KOPT-K1 (cell line): ENCODE results near the gene HTR7.

ENCODE experiments used
- H3K27ac ChIP-seq: fragments of 200-600 bp; sonication (generic); 2 replicates; pipeline ENCODE4 v1.5.1; 2016; ENCODE audit warnings: antibody characterized with exemption, mild to moderate bottlenecking, low read depth, low read length; ENCODE audit not compliant: poor library complexity, severe bottlenecking
- H3K36me3 ChIP-seq: fragments of 200-600 bp; sonication (generic); 2 replicates; pipeline ENCODE4 v1.5.1; 2017; ENCODE audit warnings: antibody characterized with exemption, mild to moderate bottlenecking, low read length, moderate library complexity; ENCODE audit not compliant: insufficient read depth
- H3K9me3 ChIP-seq: fragments of 200-600 bp; sonication (generic); 2 replicates; pipeline ENCODE4 v1.5.1; 2017; ENCODE audit warnings: antibody characterized with exemption, low read length, mild to moderate bottlenecking; ENCODE audit not compliant: insufficient read depth, poor library complexity, severe bottlenecking

The HTR7 gene

DNA sequence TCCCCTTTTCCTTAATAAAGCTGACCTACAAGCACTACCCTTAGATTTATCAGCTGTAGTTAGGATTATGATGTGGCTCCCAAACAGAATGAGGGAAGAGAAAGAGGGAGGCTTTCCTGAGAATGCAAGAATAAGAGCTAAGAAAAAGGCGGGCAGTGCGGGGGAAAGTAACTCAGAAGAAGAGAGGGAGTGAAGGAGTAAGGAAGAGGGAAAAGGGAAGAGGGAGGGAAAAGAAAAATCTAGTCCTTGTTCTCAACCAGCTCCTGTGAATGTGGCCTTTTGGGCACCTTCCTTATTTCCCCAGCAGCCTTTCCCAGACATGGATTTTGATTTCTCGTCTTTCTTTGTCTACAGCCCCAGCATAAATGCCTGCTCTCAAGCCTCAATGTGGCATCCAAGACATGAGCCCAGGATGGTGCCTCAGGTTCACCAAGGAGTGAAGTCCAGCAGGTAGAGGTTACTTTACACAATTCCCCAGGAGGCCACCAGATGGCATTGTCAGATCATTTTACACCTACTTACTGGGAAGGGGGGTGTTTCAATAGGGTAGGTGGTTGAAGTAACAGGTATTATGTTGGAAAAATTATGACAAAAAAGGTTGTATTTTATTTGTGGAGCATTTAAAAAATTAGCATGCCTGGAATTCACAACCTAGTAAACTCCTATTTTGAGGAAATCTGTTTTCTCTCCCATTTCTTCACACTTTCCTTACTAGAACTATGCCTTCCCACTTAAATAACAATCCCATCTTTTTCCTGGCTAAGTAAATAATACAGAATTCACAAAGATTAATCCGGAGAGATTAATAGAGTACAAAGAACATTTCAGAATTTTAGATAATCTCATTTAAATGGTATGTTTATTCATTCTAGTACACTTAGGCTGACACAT is 106.5 kb downstream of the HTR7 start:
- Histone ChIP-seq H3K27ac (no peak overlapping the region), H3K9me3 (no peaks in the 10 kb centered on the region), H3K36me3 (no peaks in the 10 kb centered on the region)

- H3K9me3 ChIP-seq, result no peaks in the 10 kb centered on the region
- no peaks in the 10 kb centered on the region for H3K36me3 ChIP-seq
- H3K27ac ChIP-seq, result no peak overlapping the region
Observed at GRCh38 chr10:90746829-90747228, 111.0 kb downstream of the HTR7 start.

GRCh38 chr10:90745565-90745964 is 112.3 kb downstream of the HTR7 start:
- Histone ChIP-seq H3K36me3 (no peaks in the 10 kb centered on the region), H3K9me3 (no peaks in the 10 kb centered on the region)

GRCh38 chr10:90743291-90743690 is 114.5 kb downstream of the HTR7 start:
- Histone ChIP-seq H3K27ac (no peak overlapping the region), H3K9me3 (no peaks in the 10 kb centered on the region), H3K36me3 (no peaks in the 10 kb centered on the region)

More at GRCh38 chr10:90745565-90745964, 112.3 kb downstream of the HTR7 start:
- H3K27ac ChIP-seq, result no peak overlapping the region

GRCh38 chr10:90741926-90742565 is 115.8 kb downstream of the HTR7 start:
- H3K36me3 ChIP-seq, result no peaks in the 10 kb centered on the region
- H3K9me3 ChIP-seq, result no peaks in the 10 kb centered on the region
- no peak overlapping the region for H3K27ac ChIP-seq

DNA sequence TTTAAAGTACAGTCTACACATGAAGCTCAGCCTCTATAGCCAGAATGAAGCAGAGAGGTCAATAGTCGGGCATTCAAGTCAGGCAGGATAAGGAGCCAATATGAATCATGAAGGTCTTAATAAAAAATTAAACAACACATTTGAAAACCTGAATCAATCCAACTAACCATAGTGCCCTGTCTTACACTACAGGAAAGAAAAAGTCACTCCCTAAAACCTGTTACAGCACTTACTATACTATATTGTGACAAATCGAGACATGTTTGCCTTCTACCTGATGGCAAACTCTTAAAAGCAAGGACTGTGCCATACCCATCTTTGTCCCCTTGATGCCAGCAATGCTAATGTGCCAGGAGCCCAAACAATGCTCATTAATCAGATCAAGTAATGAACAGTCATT is 117.6 kb downstream of the HTR7 start:
- H3K36me3 ChIP-seq, result no peaks in the 10 kb centered on the region
- no peaks in the 10 kb centered on the region for H3K9me3 ChIP-seq
- H3K27ac ChIP-seq, result no peak overlapping the region

GRCh38 chr10:90738885-90739284 is 119.0 kb downstream of the HTR7 start:
- no peak overlapping the region for H3K27ac ChIP-seq
- no peaks in the 10 kb centered on the region for H3K36me3 ChIP-seq
- H3K9me3 ChIP-seq, result no peaks in the 10 kb centered on the region

- Histone ChIP-seq H3K9me3 (no peaks in the 10 kb centered on the region), H3K36me3 (no peaks in the 10 kb centered on the region), H3K27ac (no peak overlapping the region)
Observed at GRCh38 chr10:90734415-90734814, 123.4 kb downstream of the HTR7 start.

DNA sequence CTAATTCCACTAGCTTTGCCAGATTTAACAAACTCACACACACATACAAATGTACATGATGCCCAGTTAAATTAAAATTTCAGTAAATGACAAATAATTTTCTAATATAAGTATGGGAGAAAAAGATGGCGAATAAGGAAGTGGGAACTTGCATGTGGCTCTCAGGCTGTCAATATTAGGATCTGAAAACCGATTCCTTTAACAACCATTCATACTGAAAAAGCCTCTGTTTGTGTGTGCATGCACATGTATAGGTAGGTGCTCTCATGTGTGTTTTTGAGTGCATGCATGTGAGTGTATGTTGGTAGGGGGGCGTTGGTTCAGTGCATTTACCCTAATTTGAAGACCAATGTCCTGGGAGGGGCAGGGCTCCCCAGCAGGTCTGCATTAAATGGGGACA is 125.3 kb downstream of the HTR7 start:
- no peaks in the 10 kb centered on the region for H3K36me3 ChIP-seq
- no peak overlapping the region for H3K27ac ChIP-seq
- no peaks in the 10 kb centered on the region for H3K9me3 ChIP-seq

- Histone ChIP-seq H3K36me3 (no peaks in the 10 kb centered on the region), H3K9me3 (no peaks in the 10 kb centered on the region), H3K27ac (no peak overlapping the region)
Observed at GRCh38 chr10:90723416-90724068, 134.3 kb downstream of the HTR7 start.

DNA sequence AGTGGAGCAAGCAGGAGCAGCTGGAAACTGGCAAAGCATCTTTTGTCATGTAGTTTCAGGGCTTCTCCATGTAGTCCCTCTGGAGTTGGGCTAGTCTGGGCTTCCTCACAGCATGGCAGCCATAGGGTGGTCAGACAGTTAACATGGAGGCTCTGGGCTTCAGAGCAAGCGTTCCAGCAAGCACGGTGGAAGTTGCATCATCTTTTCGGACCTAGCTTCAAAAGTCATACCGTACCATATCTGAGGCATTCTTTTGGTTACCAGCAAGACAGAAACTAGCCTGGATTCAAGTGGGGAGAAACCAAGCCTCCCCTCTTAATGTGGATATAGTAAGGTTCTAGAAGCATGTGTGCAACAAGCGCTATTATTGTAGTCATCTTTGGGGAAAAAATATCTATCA is 135.0 kb downstream of the HTR7 start:
- no peaks in the 10 kb centered on the region for H3K36me3 ChIP-seq
- no peak overlapping the region for H3K27ac ChIP-seq
- no peaks in the 10 kb centered on the region for H3K9me3 ChIP-seq

DNA sequence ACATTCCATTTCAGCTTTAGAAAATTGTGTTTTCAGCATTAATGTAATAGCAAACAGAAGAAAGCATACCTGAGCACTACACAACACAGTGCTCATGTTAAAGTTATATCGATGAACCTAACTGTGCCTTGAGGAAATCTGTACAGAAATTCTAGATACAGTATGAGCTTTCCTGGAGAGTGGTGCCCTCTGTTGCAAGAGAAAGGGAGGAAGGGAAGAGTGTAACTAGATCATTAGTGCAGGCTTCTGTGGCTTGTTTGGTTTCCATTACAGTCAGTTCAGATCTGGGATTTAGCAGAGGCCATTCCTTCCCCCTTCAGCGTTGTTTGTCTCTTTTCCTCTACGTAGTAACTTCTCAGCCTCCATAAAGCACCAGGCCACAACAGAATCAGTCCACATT is 139.7 kb downstream of the HTR7 start:
- no peaks in the 10 kb centered on the region for H3K36me3 ChIP-seq
- H3K9me3 ChIP-seq, result no peaks in the 10 kb centered on the region
- no peak overlapping the region for H3K27ac ChIP-seq

- Histone ChIP-seq H3K36me3 (no peaks in the 10 kb centered on the region), H3K9me3 (no peaks in the 10 kb centered on the region), H3K27ac (no peak overlapping the region)
Observed at GRCh38 chr10:90712529-90712928, 145.3 kb downstream of the HTR7 start.

DNA sequence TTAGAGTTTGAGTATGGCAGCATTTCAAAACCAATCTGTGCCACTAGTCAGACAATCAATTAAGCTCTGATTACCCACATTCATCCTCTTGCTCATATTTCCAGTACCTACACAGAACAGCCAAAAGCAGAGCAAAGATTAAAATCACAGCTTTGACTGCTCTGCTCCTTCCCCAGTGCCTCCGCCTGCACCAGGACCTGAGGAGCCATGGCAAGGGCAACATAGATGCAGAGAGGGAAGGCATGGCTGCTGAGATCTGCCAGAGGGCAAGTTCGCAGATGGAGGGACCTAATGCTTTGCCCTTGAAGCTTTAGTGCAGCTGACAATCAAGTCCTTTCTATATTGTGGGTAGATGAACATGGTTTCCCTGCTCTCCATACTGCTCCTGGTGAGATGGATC is 148.1 kb downstream of the HTR7 start:
- Histone ChIP-seq H3K9me3 (no peaks in the 10 kb centered on the region), H3K27ac (no peak overlapping the region)

DNA sequence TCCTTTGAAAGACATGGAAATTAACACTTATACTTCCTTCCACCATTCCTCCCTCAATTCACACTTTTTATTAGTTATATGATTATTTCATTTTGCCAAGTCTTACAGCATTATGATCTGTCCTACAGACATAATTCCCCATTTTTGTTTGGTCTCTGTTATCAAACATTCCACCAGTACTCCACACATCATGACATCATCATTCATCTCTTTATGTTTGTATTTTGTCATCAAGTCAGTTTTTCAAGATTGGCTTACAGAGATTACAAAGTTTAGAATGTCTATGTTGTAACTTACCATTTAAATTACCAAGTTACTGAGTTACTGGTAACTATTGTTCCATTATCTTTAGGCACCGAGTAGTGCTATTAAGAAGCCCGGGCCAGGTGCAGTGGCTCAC is 150.2 kb downstream of the HTR7 start:
- no peaks in the 10 kb centered on the region for H3K36me3 ChIP-seq
- no peaks in the 10 kb centered on the region for H3K9me3 ChIP-seq
- no peak overlapping the region for H3K27ac ChIP-seq

More for the DNA sequence above, 148.1 kb downstream of the HTR7 start:
- H3K36me3 ChIP-seq, result no peaks in the 10 kb centered on the region
